Measurements from ENCODE around the gene ANKRD17. TPM values are rescaled to one million over a fixed set of nuclear protein-coding genes. Genes with fewer than 3 reads are reported as not detected.
"Not testable (repeated sequence)": the region's sequence is repeated elsewhere in the genome, so short reads cannot be mapped to it uniquely, and the experiment has no call there.

Gene ANKRD17
- total RNA-seq, 1 experiment from 2014 or later: 54.6 TPM

GRCh38 chr4:73208376-73208775 is 50.2 kb downstream of the ANKRD17 start:
- CTCF ChIA-PET: no interaction called here
- H3K27me3 Mint-ChIP-seq (ENCODE audit: unreplicated experiment): no peaks in the 10 kb centered on the region
- no TSS peak for BruUV-seq (replicated peaks)
- TF ChIP-seq, protein P1, sequence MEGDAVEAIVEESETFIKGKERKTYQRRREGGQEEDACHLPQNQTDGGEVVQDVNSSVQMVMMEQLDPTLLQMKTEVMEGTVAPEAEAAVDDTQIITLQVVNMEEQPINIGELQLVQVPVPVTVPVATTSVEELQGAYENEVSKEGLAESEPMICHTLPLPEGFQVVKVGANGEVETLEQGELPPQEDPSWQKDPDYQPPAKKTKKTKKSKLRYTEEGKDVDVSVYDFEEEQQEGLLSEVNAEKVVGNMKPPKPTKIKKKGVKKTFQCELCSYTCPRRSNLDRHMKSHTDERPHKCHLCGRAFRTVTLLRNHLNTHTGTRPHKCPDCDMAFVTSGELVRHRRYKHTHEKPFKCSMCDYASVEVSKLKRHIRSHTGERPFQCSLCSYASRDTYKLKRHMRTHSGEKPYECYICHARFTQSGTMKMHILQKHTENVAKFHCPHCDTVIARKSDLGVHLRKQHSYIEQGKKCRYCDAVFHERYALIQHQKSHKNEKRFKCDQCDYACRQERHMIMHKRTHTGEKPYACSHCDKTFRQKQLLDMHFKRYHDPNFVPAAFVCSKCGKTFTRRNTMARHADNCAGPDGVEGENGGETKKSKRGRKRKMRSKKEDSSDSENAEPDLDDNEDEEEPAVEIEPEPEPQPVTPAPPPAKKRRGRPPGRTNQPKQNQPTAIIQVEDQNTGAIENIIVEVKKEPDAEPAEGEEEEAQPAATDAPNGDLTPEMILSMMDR (IDR thresholded peaks at IDR 0.05; ENCODE audit: unreplicated experiment): no peak
- peaks cover 16% of the 10 kb centered on the region for H3K4me1 Mint-ChIP-seq (ENCODE audit: low read depth, unreplicated experiment)
- no peak overlapping the region for H3K27ac Mint-ChIP-seq (ENCODE audit: unreplicated experiment)
- no peak overlapping the region for H3K4me3 Mint-ChIP-seq (ENCODE audit: low read depth, unreplicated experiment)
- intact Hi-C loops (cut with micrococcal nuclease; ENCODE audit: unreplicated experiment): no loop called here
- H3K36me3 Mint-ChIP-seq (ENCODE audit: insufficient read depth, unreplicated experiment): peaks cover 16% of the 10 kb centered on the region
- peaks cover 4% of the 10 kb centered on the region for H3K9me3 Mint-ChIP-seq (ENCODE audit: low read depth, unreplicated experiment)
- no peak for DNase-seq

DNA sequence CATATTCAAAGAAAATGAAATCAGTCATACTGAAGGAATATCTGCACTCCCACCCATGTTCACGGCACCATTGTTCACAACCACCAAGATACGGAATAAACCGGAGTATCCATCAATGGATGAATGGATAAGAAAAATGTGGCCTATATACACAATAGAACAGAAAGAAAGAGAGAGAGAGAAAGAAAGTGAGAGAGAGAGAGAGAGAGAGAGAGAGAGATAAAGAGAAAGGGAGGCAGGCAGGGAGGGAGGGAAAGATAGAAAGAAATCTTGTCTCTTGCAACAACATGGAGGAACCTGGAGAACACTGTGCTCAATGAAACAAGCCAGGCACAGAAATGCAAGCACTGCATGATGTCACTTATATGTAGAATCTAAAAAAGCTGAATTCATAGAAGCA is 52.4 kb downstream of the ANKRD17 start:
- CTCF ChIA-PET: no interaction called here
- no peak for DNase-seq
- H3K36me3 Mint-ChIP-seq (ENCODE audit: insufficient read depth, unreplicated experiment): peaks cover 17% of the 10 kb centered on the region
- TF ChIP-seq, protein P1 (IDR thresholded peaks at IDR 0.05; ENCODE audit: unreplicated experiment): no peak
- H3K27me3 Mint-ChIP-seq (ENCODE audit: unreplicated experiment): no peaks in the 10 kb centered on the region
- no TSS peak for BruUV-seq (replicated peaks)
- intact Hi-C loops (cut with micrococcal nuclease; ENCODE audit: unreplicated experiment): no loop called here
- H3K4me3 Mint-ChIP-seq (ENCODE audit: low read depth, unreplicated experiment): no peak overlapping the region
- peaks cover 4% of the 10 kb centered on the region for H3K9me3 Mint-ChIP-seq (ENCODE audit: low read depth, unreplicated experiment)
- H3K27ac Mint-ChIP-seq (ENCODE audit: unreplicated experiment): no peak overlapping the region
- peaks cover 6% of the 10 kb centered on the region for H3K4me1 Mint-ChIP-seq (ENCODE audit: low read depth, unreplicated experiment)

DNA sequence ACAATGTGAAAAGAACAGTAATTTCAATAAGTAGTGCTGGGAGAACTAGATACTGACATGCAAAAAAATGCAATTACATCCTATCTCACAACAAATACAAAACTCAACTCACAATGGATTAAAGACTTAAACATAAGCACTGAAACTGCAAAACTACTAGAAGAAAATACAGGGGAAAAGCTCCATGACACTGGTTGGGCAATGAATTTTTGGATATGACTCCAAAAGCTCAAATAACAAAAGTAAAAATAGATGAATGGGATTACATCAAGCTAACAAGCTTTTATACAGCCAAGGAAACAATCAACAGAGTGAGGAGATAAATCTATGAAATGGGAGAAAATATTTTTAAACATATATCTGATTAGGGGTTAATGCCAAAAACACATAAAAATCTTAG is 53.1 kb downstream of the ANKRD17 start:
- no peaks in the 10 kb centered on the region for H3K27me3 Mint-ChIP-seq (ENCODE audit: unreplicated experiment)
- intact Hi-C loops (cut with micrococcal nuclease; ENCODE audit: unreplicated experiment): no loop called here
- DNase-seq: no peak
- TF ChIP-seq, protein P1 (IDR thresholded peaks at IDR 0.05; ENCODE audit: unreplicated experiment): no peak
- CTCF ChIA-PET: no interaction called here
- no peak overlapping the region for H3K4me3 Mint-ChIP-seq (ENCODE audit: low read depth, unreplicated experiment)
- H3K4me1 Mint-ChIP-seq (ENCODE audit: low read depth, unreplicated experiment): no peaks in the 10 kb centered on the region
- peaks cover 16% of the 10 kb centered on the region for H3K36me3 Mint-ChIP-seq (ENCODE audit: insufficient read depth, unreplicated experiment)
- H3K27ac Mint-ChIP-seq (ENCODE audit: unreplicated experiment): no peak overlapping the region
- no TSS peak for BruUV-seq (replicated peaks)
- peaks cover 4% of the 10 kb centered on the region for H3K9me3 Mint-ChIP-seq (ENCODE audit: low read depth, unreplicated experiment)

DNA sequence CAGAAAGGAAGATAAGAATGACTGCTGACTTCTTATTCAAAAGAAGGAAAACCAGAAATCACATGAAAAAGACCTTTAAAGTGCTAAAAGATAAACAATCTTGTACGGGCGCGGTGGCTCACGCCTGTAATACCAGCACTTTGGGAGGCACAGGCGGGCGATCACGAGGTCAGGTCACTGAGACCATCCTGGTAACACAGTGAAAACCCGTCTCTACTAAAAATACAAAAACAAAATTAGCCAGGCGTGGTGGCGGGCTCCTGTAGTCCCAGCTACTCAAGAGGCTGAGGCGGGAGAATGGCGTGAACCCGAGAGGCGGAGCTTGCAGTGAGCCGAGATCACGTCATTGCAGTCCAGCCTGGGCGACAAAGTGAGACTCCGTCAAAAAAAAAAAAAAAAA is 54.6 kb downstream of the ANKRD17 start:
- peaks cover 16% of the 10 kb centered on the region for H3K36me3 Mint-ChIP-seq (ENCODE audit: insufficient read depth, unreplicated experiment)
- BruUV-seq (replicated peaks); H3K9me3 Mint-ChIP-seq (ENCODE audit: low read depth, unreplicated experiment); H3K27me3 Mint-ChIP-seq (ENCODE audit: unreplicated experiment); intact Hi-C loops (cut with micrococcal nuclease; ENCODE audit: unreplicated experiment); CTCF ChIA-PET; H3K4me1 Mint-ChIP-seq (ENCODE audit: low read depth, unreplicated experiment); DNase-seq; H3K4me3 Mint-ChIP-seq (ENCODE audit: low read depth, unreplicated experiment); H3K27ac Mint-ChIP-seq (ENCODE audit: unreplicated experiment): not testable (repeated sequence)

DNA sequence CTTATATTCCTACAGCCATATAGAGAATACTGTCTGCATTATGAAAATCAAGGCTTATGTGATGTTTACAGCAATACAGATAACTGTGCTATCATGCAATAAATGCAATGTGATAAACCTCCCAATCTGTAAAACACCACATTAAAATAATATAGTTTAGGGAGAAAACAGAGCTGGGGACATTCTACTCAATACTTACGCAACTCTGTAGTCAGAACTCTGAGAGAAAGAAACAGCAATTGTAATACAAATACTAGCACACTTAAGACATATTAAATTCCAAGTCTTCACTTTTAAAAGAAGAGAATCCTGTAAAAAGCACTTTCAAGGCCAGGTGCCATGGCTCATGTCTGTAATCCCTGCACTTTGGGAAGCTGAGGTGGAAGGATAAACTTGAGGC is 61.4 kb downstream of the ANKRD17 start:
- BruUV-seq (replicated peaks): no TSS peak
- intact Hi-C loops (cut with micrococcal nuclease; ENCODE audit: unreplicated experiment): no loop called here
- CTCF ChIA-PET: no interaction called here
- no peak for DNase-seq
- no peak overlapping the region for H3K27ac Mint-ChIP-seq (ENCODE audit: unreplicated experiment)
- no peak overlapping the region for H3K4me3 Mint-ChIP-seq (ENCODE audit: low read depth, unreplicated experiment)
- no peaks in the 10 kb centered on the region for H3K9me3 Mint-ChIP-seq (ENCODE audit: low read depth, unreplicated experiment)
- H3K4me1 Mint-ChIP-seq (ENCODE audit: low read depth, unreplicated experiment): peaks cover 2% of the 10 kb centered on the region
- TF ChIP-seq, protein P1 (IDR thresholded peaks at IDR 0.05; ENCODE audit: unreplicated experiment): no peak
- H3K27me3 Mint-ChIP-seq (ENCODE audit: unreplicated experiment): no peaks in the 10 kb centered on the region
- no peaks in the 10 kb centered on the region for H3K36me3 Mint-ChIP-seq (ENCODE audit: insufficient read depth, unreplicated experiment)
